ENCODE measurements around the gene CCDC71. TPM values are rescaled to one million over a fixed set of nuclear protein-coding genes. Genes with fewer than 3 reads are reported as not detected.

CCDC71 gene
- total and polyA plus RNA-seq, 2 experiments from 2014 or later = 0.39 to 59.2 TPM

DNA sequence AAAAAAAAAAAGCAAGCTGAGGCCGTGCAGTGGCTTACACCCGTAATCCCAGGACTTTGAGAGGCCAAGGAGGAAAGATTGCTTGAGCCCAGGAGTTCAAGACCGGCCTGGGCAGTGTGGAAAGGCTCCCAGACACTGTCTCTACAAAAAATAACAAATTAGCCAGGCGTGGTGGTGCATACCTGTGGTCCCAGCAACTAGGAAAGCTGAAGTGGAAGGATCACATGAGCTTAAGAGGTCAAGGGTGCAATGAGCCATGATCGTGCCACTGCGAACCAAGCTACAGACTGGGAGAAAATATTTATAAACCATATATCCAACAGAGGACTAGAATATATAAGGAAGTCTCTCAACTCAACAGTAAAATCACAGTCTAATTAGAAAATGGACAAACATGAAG lies 15.2 kb upstream of the CCDC71 start:
- no peaks in the 10 kb centered on the region for H3K9me3 ChIP-seq (ENCODE audit: low read depth)
- H3K36me3 ChIP-seq = no peaks in the 10 kb centered on the region
- no peak overlapping the region for H3K27ac ChIP-seq
- no peaks in the 10 kb centered on the region for H3K27me3 ChIP-seq
- DNase-seq (ENCODE audit: low read depth in 1 of 2, low spot score in 1 of 2) = no peak
- H3K4me3 ChIP-seq = no peak overlapping the region
- H3K4me1 ChIP-seq (ENCODE audit: low read depth) = peaks cover 11% of the 10 kb centered on the region
- TF ChIP-seq, protein P1, sequence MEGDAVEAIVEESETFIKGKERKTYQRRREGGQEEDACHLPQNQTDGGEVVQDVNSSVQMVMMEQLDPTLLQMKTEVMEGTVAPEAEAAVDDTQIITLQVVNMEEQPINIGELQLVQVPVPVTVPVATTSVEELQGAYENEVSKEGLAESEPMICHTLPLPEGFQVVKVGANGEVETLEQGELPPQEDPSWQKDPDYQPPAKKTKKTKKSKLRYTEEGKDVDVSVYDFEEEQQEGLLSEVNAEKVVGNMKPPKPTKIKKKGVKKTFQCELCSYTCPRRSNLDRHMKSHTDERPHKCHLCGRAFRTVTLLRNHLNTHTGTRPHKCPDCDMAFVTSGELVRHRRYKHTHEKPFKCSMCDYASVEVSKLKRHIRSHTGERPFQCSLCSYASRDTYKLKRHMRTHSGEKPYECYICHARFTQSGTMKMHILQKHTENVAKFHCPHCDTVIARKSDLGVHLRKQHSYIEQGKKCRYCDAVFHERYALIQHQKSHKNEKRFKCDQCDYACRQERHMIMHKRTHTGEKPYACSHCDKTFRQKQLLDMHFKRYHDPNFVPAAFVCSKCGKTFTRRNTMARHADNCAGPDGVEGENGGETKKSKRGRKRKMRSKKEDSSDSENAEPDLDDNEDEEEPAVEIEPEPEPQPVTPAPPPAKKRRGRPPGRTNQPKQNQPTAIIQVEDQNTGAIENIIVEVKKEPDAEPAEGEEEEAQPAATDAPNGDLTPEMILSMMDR (IDR thresholded peaks at IDR 0.05; ENCODE audit: low read depth, low read length) = no peak

DNA sequence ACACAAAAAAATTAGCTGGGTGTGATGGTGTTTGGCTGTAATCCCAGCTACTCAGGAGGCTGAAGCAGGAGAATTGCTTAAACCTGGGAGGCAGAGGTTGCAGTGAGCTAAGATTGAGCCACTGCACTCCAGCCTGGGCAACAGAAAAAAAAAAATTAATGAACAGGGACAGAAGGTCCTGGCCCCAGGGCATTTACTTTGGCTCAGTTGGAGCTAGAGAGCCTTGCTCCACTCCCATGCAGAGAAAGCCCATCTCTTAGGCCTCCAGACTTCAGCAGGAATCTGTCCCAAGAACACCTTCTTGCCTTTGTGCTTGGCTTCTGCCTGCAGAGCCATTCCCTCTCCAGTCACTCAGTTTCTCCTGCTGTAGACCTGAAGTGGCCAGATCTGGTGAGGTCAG lies 14.0 kb upstream of the CCDC71 start:
- peaks cover 8% of the 10 kb centered on the region for H3K36me3 ChIP-seq
- TF ChIP-seq, protein P1 (IDR thresholded peaks at IDR 0.05; ENCODE audit: low read depth, low read length) = no peak
- no peak for DNase-seq (ENCODE audit: low read depth in 1 of 2, low spot score in 1 of 2)
- no peaks in the 10 kb centered on the region for H3K27me3 ChIP-seq
- peaks cover 17% of the 10 kb centered on the region for H3K4me1 ChIP-seq (ENCODE audit: low read depth)
- no peak overlapping the region for H3K4me3 ChIP-seq
- H3K27ac ChIP-seq = no peak overlapping the region
- no peaks in the 10 kb centered on the region for H3K9me3 ChIP-seq (ENCODE audit: low read depth)

DNA sequence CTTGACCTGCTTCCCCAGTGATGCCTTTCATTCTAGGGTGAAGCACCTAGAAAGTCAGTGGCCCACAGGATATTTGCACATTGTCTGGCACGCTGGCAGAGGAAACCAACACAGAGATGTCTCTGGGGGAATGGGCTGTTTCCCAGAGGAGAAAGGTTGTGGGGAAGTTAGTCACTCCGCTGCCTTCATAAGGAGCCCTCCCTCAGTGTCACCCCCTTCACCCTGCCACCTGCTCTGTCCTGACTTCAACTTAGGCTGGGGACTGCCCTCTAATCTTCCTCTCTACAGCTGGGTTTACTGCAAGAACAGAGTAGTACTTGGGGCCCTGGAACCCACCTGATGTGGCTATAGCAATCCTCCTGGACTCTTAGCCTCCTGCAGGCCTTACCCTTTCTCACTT lies 10.9 kb upstream of the CCDC71 start:
- Histone ChIP-seq H3K27ac (peak overlapping the region; percentile 66), H3K27me3 (no peaks in the 10 kb centered on the region), H3K4me1 (ENCODE audit: low read depth) (peaks cover 42% of the 10 kb centered on the region), H3K4me3 (no peak overlapping the region), H3K9me3 (ENCODE audit: low read depth) (no peaks in the 10 kb centered on the region), H3K36me3 (peaks cover 8% of the 10 kb centered on the region)
- no peak for DNase-seq (ENCODE audit: low read depth in 1 of 2, low spot score in 1 of 2)
- TF ChIP-seq, protein P1 (IDR thresholded peaks at IDR 0.05; ENCODE audit: low read depth, low read length) = no peak

DNA sequence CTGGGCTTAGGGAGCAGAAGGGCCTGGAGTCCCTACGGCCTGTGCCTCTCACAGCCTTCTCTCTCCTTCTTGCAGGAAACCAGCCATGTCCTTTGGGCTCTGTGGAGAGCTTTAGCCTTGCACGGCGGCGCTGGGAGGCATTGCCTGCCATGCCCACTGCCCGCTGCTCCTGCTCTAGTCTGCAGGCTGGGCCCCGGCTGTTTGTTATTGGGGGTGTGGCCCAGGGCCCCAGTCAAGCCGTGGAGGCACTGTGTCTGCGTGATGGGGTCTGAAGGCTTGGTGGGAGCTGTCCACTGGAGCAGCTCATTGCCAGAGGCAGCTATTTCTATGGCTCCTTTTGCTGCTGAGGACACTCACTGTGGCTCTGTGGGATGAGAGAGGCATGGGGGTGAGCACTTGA lies 9.4 kb upstream of the CCDC71 start:
- TF ChIP-seq, protein P1 (IDR thresholded peaks at IDR 0.05; ENCODE audit: low read depth, low read length) = no peak
- no peaks in the 10 kb centered on the region for H3K27me3 ChIP-seq
- peaks cover 46% of the 10 kb centered on the region for H3K4me1 ChIP-seq (ENCODE audit: low read depth)
- H3K36me3 ChIP-seq = peaks cover 8% of the 10 kb centered on the region
- no peak for DNase-seq (ENCODE audit: low read depth in 1 of 2, low spot score in 1 of 2)
- H3K27ac ChIP-seq = peak overlapping the region; percentile 71
- H3K4me3 ChIP-seq = no peak overlapping the region
- no peaks in the 10 kb centered on the region for H3K9me3 ChIP-seq (ENCODE audit: low read depth)

DNA sequence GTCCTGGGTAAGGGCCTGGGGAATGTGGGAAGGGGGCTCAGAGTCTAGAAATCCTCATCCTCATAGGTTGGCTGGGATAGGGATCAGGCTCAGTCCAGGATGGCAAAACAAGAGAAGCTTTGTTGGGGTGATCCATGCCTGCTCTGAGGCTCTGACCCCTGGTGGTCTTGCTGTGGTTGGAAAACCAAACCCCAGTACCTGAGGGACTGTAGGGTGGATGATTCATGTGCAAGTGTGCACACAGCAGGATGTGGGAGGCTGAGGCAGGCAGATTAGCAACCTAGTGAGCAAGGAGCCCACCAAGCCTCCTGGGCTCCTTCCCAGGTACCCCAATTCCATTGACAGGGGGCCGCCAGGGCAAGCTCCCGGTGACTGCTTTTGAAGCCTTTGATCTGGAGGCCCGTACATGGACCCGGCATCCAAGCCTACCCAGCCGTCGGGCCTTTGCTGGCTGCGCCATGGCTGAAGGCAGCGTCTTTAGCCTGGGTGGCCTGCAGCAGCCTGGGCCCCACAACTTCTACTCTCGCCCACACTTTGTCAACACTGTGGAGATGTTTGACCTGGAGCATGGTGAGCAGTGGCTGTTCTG lies 8.4 kb upstream of the CCDC71 start:
- Histone ChIP-seq H3K4me3 (peak overlapping the region; percentile 67), H3K4me1 (ENCODE audit: low read depth) (peaks cover 46% of the 10 kb centered on the region), H3K27ac (peak overlapping the region; percentile 71), H3K9me3 (ENCODE audit: low read depth) (no peaks in the 10 kb centered on the region), H3K27me3 (no peaks in the 10 kb centered on the region), H3K36me3 (peaks cover 8% of the 10 kb centered on the region)
- TF ChIP-seq, protein P1 (IDR thresholded peaks at IDR 0.05; ENCODE audit: low read depth, low read length) = no peak
- DNase-seq (ENCODE audit: low read depth in 1 of 2, low spot score in 1 of 2) = no peak
